Liver (tissue), 9 donors: Measurements from ENCODE around the gene TBC1D5. TPM values are rescaled to one million over a fixed set of nuclear protein-coding genes. Genes with fewer than 3 reads are reported as not detected.

Experiments used
- DNase-seq: peaks from one replicate; pipeline ENCODE4 v3.0.0-alpha.2; 2017; ENCODE audit warnings: low spot score
- H3K27ac ChIP-seq, 2 donors: one replicate each; pipeline ENCODE4 v1.7.0; 2013; ENCODE audit warnings: inconsistent platforms in 2 of 2, low read length in 2 of 2, control low read depth in 1 of 2, low read depth in 1 of 2, mild to moderate bottlenecking in 1 of 2
- H3K27me3 ChIP-seq, 4 donors: one replicate each; pipeline versions ENCODE4 v1.6.1 to v1.7.0; 2013; ENCODE audit warnings: low read length in 3 of 4, inconsistent platforms in 1 of 4, mild to moderate bottlenecking in 1 of 4, moderate library complexity in 1 of 4; ENCODE audit not compliant: control insufficient read depth in 4 of 4, insufficient read depth in 4 of 4
- H3K36me3 ChIP-seq, 4 donors: one replicate each; pipeline versions ENCODE4 v1.6.1 to v1.7.0; 2013; ENCODE audit warnings: low read length in 3 of 4, mild to moderate bottlenecking in 3 of 4, low read depth in 1 of 4, moderate library complexity in 1 of 4; ENCODE audit not compliant: control insufficient read depth in 4 of 4, insufficient read depth in 3 of 4
- H3K4me1 ChIP-seq, 4 donors: one replicate each; pipeline versions ENCODE4 v1.6.1 to v1.7.0; 2013; ENCODE audit warnings: low read length in 3 of 4, mild to moderate bottlenecking in 3 of 4, moderate library complexity in 1 of 4; ENCODE audit not compliant: control insufficient read depth in 4 of 4, insufficient read depth in 4 of 4
- H3K4me3 ChIP-seq, 3 donors: one replicate each; pipeline versions ENCODE4 v1.6.1 to v1.7.0; 2013; ENCODE audit warnings: low read length in 3 of 3, control low read depth in 1 of 3, low read depth in 1 of 3, mild to moderate bottlenecking in 1 of 3
- H3K9ac ChIP-seq, 2 donors: one replicate each; pipeline ENCODE4 v1.7.0; 2013; ENCODE audit warnings: low read length in 2 of 2, mild to moderate bottlenecking in 2 of 2, moderate library complexity in 2 of 2, control low read depth in 1 of 2, low read depth in 1 of 2
- H3K9me3 ChIP-seq, 4 donors: one replicate each; pipeline versions ENCODE4 v1.6.1 to v1.7.0; 2013; ENCODE audit warnings: low read length in 3 of 4; ENCODE audit not compliant: control insufficient read depth in 4 of 4
- EGR1 ChIP-seq, 2 donors: IDR thresholded peaks; 2 replicates each; pipeline ENCODE4 v1.6.1; 2016 to 2018; ENCODE audit warnings: antibody characterized with exemption in 2 of 2, low read depth in 2 of 2
- FOXA1 ChIP-seq: IDR thresholded peaks from 2 replicates; pipeline ENCODE4 v1.6.1; 2016; ENCODE audit warnings: antibody characterized with exemption
- GABPA ChIP-seq, 2 donors: IDR thresholded peaks in 1 of 2; conservative IDR thresholded peaks in 1 of 2; 2 replicates each; pipeline ENCODE4 v1.6.1; 2016; ENCODE audit warnings: antibody characterized with exemption in 2 of 2, mild to moderate bottlenecking in 1 of 2, moderate library complexity in 1 of 2
- HNF4A ChIP-seq, 2 donors: conservative IDR thresholded peaks; 2 replicates each; pipeline ENCODE4 v1.6.1; 2016; ENCODE audit warnings: antibody characterized with exemption in 2 of 2, mild to moderate bottlenecking in 2 of 2
- HNF4G ChIP-seq: IDR thresholded peaks from 2 replicates; pipeline ENCODE4 v1.6.1; 2016; ENCODE audit warnings: antibody characterized with exemption
- JUND ChIP-seq, 2 donors: IDR thresholded peaks; 2 replicates each; pipeline ENCODE4 v1.6.1; 2016; ENCODE audit warnings: antibody characterized with exemption in 2 of 2
- NR2F2 ChIP-seq: IDR thresholded peaks from 2 replicates; pipeline ENCODE4 v1.6.1; 2016; ENCODE audit warnings: antibody characterized with exemption
- REST ChIP-seq: IDR thresholded peaks from 2 replicates; pipeline ENCODE4 v1.6.1; 2016; ENCODE audit warnings: antibody characterized with exemption, mild to moderate bottlenecking
- RXRA ChIP-seq, 2 donors: IDR thresholded peaks; 2 replicates each; pipeline ENCODE4 v1.6.1; 2017 to 2018; ENCODE audit warnings: antibody characterized with exemption in 2 of 2, mild to moderate bottlenecking in 1 of 2
- SP1 ChIP-seq: IDR thresholded peaks from 2 replicates; pipeline ENCODE4 v1.6.1; 2018; ENCODE audit warnings: antibody characterized with exemption, mild to moderate bottlenecking
- TAF1 ChIP-seq: conservative IDR thresholded peaks from 2 replicates; pipeline ENCODE4 v1.6.1; 2016; ENCODE audit warnings: antibody characterized with exemption, mild to moderate bottlenecking
- YY1 ChIP-seq: IDR thresholded peaks from 2 replicates; pipeline ENCODE4 v1.6.1; 2016; ENCODE audit warnings: antibody characterized with exemption, mild to moderate bottlenecking
- ZBTB33 ChIP-seq: IDR thresholded peaks from 2 replicates; pipeline ENCODE4 v1.6.1; 2016; ENCODE audit warnings: antibody characterized with exemption
- WGBS: extraction: QIAGEN DNeasy Blood & Tissue Kit; methylation state at CpG from one replicate; pipeline ENCODE4 v1.1.7; 2013; 5-methylcytosine and 5-hydroxymethylcytosine counted together
- polyA plus RNA-seq, 2 donors: library from polyadenylated mRNA; stranded (reverse) in 1 of 2; unstranded in 1 of 2; fragments of 200-250 nt in 1 of 2; fragments of >200 nt in 1 of 2; fragmentation: Nextera tagmentation in 1 of 2; extraction: Ambion mirVana in 1 of 2; gene quantifications; one replicate each; pipeline versions ENCODE4 v1.2.1 to v1.2.3, GENCODE V29; 2013 to 2015
- total RNA-seq, 2 donors: library from RNA; depleted of rRNA; stranded (reverse); fragments of >200 nt; gene quantifications; one replicate each; pipeline ENCODE4 v1.2.3, GENCODE V29; 2014
- TF ChIP-seq, protein P1 (sequence below): fragments of 150-350 bp; IDR thresholded peaks from 2 replicates; pipeline ENCODE4 v1.5.1; 2017; ENCODE audit warnings: improper control_type of control experiment, low read depth, low read length; ENCODE audit not compliant: missing input control
- donor health status: healthy.
- donor health status: healthy.
- donor health status: healthy.
- donor health status: healthy.
- donor health status: healthy.

Gene TBC1D5
- total and polyA plus RNA-seq, 4 donors = 9.1 to 45.6 (median 25.6) TPM

- H3K27me3 ChIP-seq = no peaks in the 10 kb centered on the region
- H3K4me3 ChIP-seq = no peak overlapping the region
- no peak for TF ChIP-seq SP1
- TF ChIP-seq JUND (IDR thresholded peaks at IDR 0.05) = no peak
- TF ChIP-seq FOXA1 = no peak
- TF ChIP-seq, protein P1, sequence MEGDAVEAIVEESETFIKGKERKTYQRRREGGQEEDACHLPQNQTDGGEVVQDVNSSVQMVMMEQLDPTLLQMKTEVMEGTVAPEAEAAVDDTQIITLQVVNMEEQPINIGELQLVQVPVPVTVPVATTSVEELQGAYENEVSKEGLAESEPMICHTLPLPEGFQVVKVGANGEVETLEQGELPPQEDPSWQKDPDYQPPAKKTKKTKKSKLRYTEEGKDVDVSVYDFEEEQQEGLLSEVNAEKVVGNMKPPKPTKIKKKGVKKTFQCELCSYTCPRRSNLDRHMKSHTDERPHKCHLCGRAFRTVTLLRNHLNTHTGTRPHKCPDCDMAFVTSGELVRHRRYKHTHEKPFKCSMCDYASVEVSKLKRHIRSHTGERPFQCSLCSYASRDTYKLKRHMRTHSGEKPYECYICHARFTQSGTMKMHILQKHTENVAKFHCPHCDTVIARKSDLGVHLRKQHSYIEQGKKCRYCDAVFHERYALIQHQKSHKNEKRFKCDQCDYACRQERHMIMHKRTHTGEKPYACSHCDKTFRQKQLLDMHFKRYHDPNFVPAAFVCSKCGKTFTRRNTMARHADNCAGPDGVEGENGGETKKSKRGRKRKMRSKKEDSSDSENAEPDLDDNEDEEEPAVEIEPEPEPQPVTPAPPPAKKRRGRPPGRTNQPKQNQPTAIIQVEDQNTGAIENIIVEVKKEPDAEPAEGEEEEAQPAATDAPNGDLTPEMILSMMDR = no peak
- TF ChIP-seq GABPA (IDR thresholded peaks at IDR 0.05 in 1 of 2, conservative IDR thresholded peaks at IDR 0.05 in 1 of 2) = no peak
- TF ChIP-seq YY1 = no peak
- TF ChIP-seq NR2F2 = no peak
- no peak for DNase-seq
- H3K4me1 ChIP-seq = no peaks in the 10 kb centered on the region
- H3K27ac ChIP-seq = no peak overlapping the region
- H3K9me3 ChIP-seq = no peaks in the 10 kb centered on the region
- no peaks in the 10 kb centered on the region for H3K36me3 ChIP-seq
- no peak overlapping the region for H3K9ac ChIP-seq
Observed at GRCh38 chr3:17634964-17635363, 107.5 kb downstream of the TBC1D5 start.

GRCh38 chr3:17634201-17634600 is 108.2 kb downstream of the TBC1D5 start:
- no peak for DNase-seq
- TF ChIP-seq REST (no peak), HNF4A (conservative IDR thresholded peaks at IDR 0.05) (no peak)
- Histone ChIP-seq H3K36me3 (no peaks in the 10 kb centered on the region), H3K9ac (no peak overlapping the region), H3K27ac (no peak overlapping the region), H3K27me3 (no peaks in the 10 kb centered on the region), H3K4me3 (no peak overlapping the region), H3K9me3 (no peaks in the 10 kb centered on the region), H3K4me1 (no peaks in the 10 kb centered on the region)
- 95% methylated on average over 2 of the region's 2 CpGs for WGBS

DNA sequence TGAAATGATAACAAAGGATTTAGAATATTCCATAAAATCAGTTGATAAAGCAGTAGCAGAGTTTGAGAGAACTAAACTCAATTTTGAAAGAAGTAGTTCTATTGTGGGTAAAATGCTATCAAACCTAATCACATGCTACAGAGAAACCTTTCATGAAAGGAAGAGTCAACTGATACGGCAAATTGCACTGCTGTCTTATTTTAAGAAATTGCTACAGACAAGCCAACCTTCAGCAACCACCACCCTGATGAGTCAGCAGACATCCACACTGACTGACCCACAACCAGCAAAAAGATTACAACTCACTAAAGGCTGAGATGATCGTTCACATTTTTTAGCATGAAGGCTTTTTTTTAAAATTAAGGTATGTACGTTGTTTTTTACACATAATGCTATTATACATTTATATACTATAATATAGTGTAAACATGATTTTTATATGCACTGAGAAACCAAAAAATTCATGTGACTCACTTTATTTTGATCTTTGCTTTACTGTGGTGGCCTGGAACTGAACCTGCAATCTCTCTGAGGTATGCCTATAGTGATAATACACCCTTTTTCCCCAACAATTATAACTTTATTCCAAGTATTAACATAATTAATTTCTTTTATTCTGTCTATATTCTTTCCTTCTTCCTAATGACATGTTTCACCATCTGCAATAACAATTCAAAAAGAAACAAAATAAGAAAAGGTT is 109.9 kb downstream of the TBC1D5 start:
- WGBS = 69% methylated on average over 3 of the region's 3 CpGs
- H3K4me1 ChIP-seq = no peaks in the 10 kb centered on the region
- no peak overlapping the region for H3K4me3 ChIP-seq
- H3K27ac ChIP-seq = no peak overlapping the region
- H3K9me3 ChIP-seq = no peaks in the 10 kb centered on the region
- TF ChIP-seq GABPA (IDR thresholded peaks at IDR 0.05 in 1 of 2, conservative IDR thresholded peaks at IDR 0.05 in 1 of 2) (no peak), TAF1 (no peak), EGR1 (IDR thresholded peaks at IDR 0.05; ENCODE audit: low read depth in 2 of 2) (no peak), FOXA1 (no peak), HNF4G (no peak), YY1 (no peak), ZBTB33 (no peak), RXRA (IDR thresholded peaks at IDR 0.05) (no peak), SP1 (no peak)
- TF ChIP-seq, protein P1 = no peak
- no peak overlapping the region for H3K9ac ChIP-seq
- DNase-seq = no peak
- no peaks in the 10 kb centered on the region for H3K36me3 ChIP-seq
- H3K27me3 ChIP-seq = no peaks in the 10 kb centered on the region
